ENCODE data around the gene DNAJC22. TPM values are rescaled to one million over a fixed set of nuclear protein-coding genes. Genes with fewer than 3 reads are reported as not detected.
A peak's percentile ranks its signal among the peaks of the same experiment; 100 is the strongest.

Gene DNAJC22
- total and polyA plus RNA-seq, 9 of the 15 experiments (the other 6 are each of a cell fraction or from before 2014, with no cell fraction given): 0.10 to 1.2 (median 0.47) TPM

- peak overlapping the region; percentile 61 for H2AFZ ChIP-seq (ENCODE audit: low read depth, low read length)
- ATAC-seq (peak; percentile 87), FAIRE-seq (peak; percentile 93), DNase-seq (ENCODE audit: extremely low read depth in 1 of 4, low spot score in 3 of 4) (peak; percentile 94 to 96 (median 94))
- H3K79me2 ChIP-seq (ENCODE audit: control insufficient read depth, insufficient read depth, low read length): no peaks in the 10 kb centered on the region
- ChIA-PET POLR2A (interaction anchor here (0.6 to 3.1 kb wide), 13 partner anchors 11 to 986 kb away, joined by 3 to 27 read pairs (median 4); partner anchors contain the start of genes SPATS2, TROAP and TUBA1C), CTCF (ENCODE audit: low intra/inter-chr PET ratio) (interaction anchor here (0.5 to 2.9 kb wide), 11 partner anchors 8 to 364 kb away, joined by 3 to 49 read pairs (median 6); no protein-coding TSS in a partner anchor)
- H3K9me3 ChIP-seq (replicated peaks; ENCODE audit: control insufficient read depth, insufficient read depth, low read depth, low read length): no peaks in the 10 kb centered on the region
- H3K4me1 ChIP-seq (replicated peaks in 1 of 2; ENCODE audit: control insufficient read depth in 2 of 2, insufficient read depth in 2 of 2, low read length in 2 of 2): peaks cover 31 to 62% of the 10 kb centered on the region in 2 experiments
- no peaks in the 10 kb centered on the region for H3K36me3 ChIP-seq (ENCODE audit: control insufficient read depth, insufficient read depth, low read length)
- H3K4me2 ChIP-seq (ENCODE audit: insufficient read depth, low read length): peak overlapping the region; percentile 75
- in situ Hi-C loops (cut with MboI) (no loop called here), intact Hi-C loops (cut with micrococcal nuclease) (loop anchor here (1.0 to 10.0 kb wide), 4 partner anchors 11 to 367 kb away; partner anchors contain the start of genes KMT2D, RHEBL1, WNT1 and WNT10B)
- peaks cover 4% of the 10 kb centered on the region; the same call in 1 of the 2 replicates for H4K20me1 ChIP-seq (replicated peaks; ENCODE audit: control insufficient read depth, insufficient read depth, low read length)
- no peak overlapping the region for H3K27ac ChIP-seq (ENCODE audit: extremely low read depth, low read depth, low read length)
- no peaks in the 10 kb centered on the region for H3K9me1 ChIP-seq (ENCODE audit: control insufficient read depth, insufficient read depth, low read length)
- peak overlapping the region; percentile 27 to 75; a peak in 3 of 4 replicates for H3K9ac ChIP-seq (ENCODE audit: insufficient read depth in 1 of 2, low read depth in 2 of 2, low read length in 2 of 2)
- BruUV-seq (replicated peaks): no TSS peak
- WGBS (ENCODE audit: insufficient coverage, low coverage, missing lambda C conversion rate): 4% methylated on average over 49 of the region's 58 CpGs
- peaks cover 24 to 26% of the 10 kb centered on the region in 2 experiments; a peak in 4 of 5 replicates for H3K27me3 ChIP-seq (ENCODE audit: control insufficient read depth in 2 of 2, insufficient read depth in 2 of 2, low read length in 2 of 2)
- peak overlapping the region; percentile 41 for H3K4me3 ChIP-seq
- TF ChIP-seq TFE3 (CRISPR knock-in tag; IDR thresholded peaks at IDR 0.05) (no peak), ZNF644 (tag; IDR thresholded peaks at IDR 0.05; ENCODE audit: low read depth) (no peak), MAZ (CRISPR knock-in tag; conservative IDR thresholded peaks at IDR 0.05 in 1 of 2, IDR thresholded peaks at IDR 0.05 in 1 of 2) (peak; percentile 67 to 95; a peak in 3 of 4 replicates), POLR2G (IDR thresholded peaks at IDR 0.05; ENCODE audit: low read depth, low read length) (peak; percentile 70), E2F8 (IDR thresholded peaks at IDR 0.05; ENCODE audit: low read depth, partially characterized antibody) (peak; percentile 39), CGGBP1 (CRISPR knock-in tag; IDR thresholded peaks at IDR 0.05) (no peak), ERF (CRISPR knock-in tag; IDR thresholded peaks at IDR 0.05) (no peak), ZBTB7A (IDR thresholded peaks at IDR 0.05; ENCODE audit: borderline replicate concordance, control insufficient read depth, low read depth, low read length) (peak; percentile 91; the same call in 1 of the 2 replicates), PKNOX1 (IDR thresholded peaks at IDR 0.05) (peak; percentile 96), ATF1 (CRISPR knock-in tag; IDR thresholded peaks at IDR 0.05) (no peak; the same call in 1 of the 2 replicates), ATF1 (tag; IDR thresholded peaks at IDR 0.05) (peak; percentile 57; the same call in 1 of the 2 replicates), MAFG (tag; conservative IDR thresholded peaks at IDR 0.05) (no peak), NONO (IDR thresholded peaks at IDR 0.05; ENCODE audit: low read depth in 2 of 2, low read length in 1 of 2) (peak in 1 of 2 experiments; percentile 66; a peak in 1 of 4 replicates)
Measured at GRCh38 chr12:49342066-49342913, 4.4 kb upstream of the DNAJC22 start.
